MM.1S (cell line): ENCODE results near the gene LRMDA.

Experiments
- DNase-seq: peaks from one replicate; pipeline ENCODE4 v3.0.0-alpha.2; 2015
- H2AFZ ChIP-seq: fragments of 300-600 bp; sonication (generic); 2 replicates; pipeline ENCODE4 v1.6.0; 2016; ENCODE audit warnings: antibody characterized with exemption, low read length
- H3F3A ChIP-seq: fragments of 300-600 bp; sonication (generic); 2 replicates; pipeline ENCODE4 v1.6.1; 2016; ENCODE audit warnings: mild to moderate bottlenecking, antibody characterized with exemption, low read length, moderate library complexity, mixed read lengths; ENCODE audit not compliant: insufficient read depth
- H3K27ac ChIP-seq: fragments of 300-600 bp; sonication (generic); 2 replicates; pipeline ENCODE4 v1.5.1; 2016; ENCODE audit warnings: mild to moderate bottlenecking, low read length
- H3K27me3 ChIP-seq: fragments of 300-600 bp; sonication (generic); replicated peaks from 2 replicates; pipeline ENCODE4 v1.6.0; 2016; ENCODE audit warnings: low read length; ENCODE audit not compliant: insufficient read depth
- H3K36me3 ChIP-seq: fragments of 300-600 bp; sonication (generic); replicated peaks from 2 replicates; pipeline ENCODE4 v1.6.1; 2016; ENCODE audit warnings: mild to moderate bottlenecking, low read length, mixed read lengths; ENCODE audit not compliant: insufficient read depth
- H3K4me1 ChIP-seq: fragments of 300-600 bp; sonication (generic); 2 replicates; pipeline ENCODE4 v1.6.1; 2016; ENCODE audit warnings: low read length, mixed read lengths
- H3K4me2 ChIP-seq: fragments of 300-600 bp; sonication (generic); 2 replicates; pipeline ENCODE4 v1.6.0; 2016; ENCODE audit warnings: low read depth, low read length
- H3K4me3 ChIP-seq: fragments of 300-600 bp; sonication (generic); 2 replicates; pipeline ENCODE4 v1.5.1; 2016; ENCODE audit warnings: low read length, mixed read lengths
- H3K79me2 ChIP-seq: fragments of 300-600 bp; sonication (generic); 2 replicates; pipeline ENCODE4 v1.6.1; 2016; ENCODE audit warnings: mixed run types, low read length, mixed read lengths
- H3K9ac ChIP-seq: fragments of 300-600 bp; sonication (generic); 2 replicates; pipeline ENCODE4 v1.6.1; 2016; ENCODE audit warnings: low read length, mixed read lengths
- H3K9me2 ChIP-seq: fragments of 300-600 bp; sonication (generic); replicated peaks from 2 replicates; pipeline ENCODE4 v1.6.1; 2016; ENCODE audit warnings: mild to moderate bottlenecking, low read length, mixed read lengths; ENCODE audit not compliant: insufficient read depth
- H3K9me3 ChIP-seq: fragments of 300-600 bp; sonication (generic); replicated peaks from 2 replicates; pipeline ENCODE4 v1.6.1; 2016; ENCODE audit warnings: mild to moderate bottlenecking, low read length, mixed read lengths; ENCODE audit not compliant: insufficient read depth
- H4K20me1 ChIP-seq: fragments of 300-600 bp; sonication (generic); 2 replicates; pipeline ENCODE4 v1.6.1; 2016; ENCODE audit warnings: mild to moderate bottlenecking, low read length, moderate library complexity, mixed read lengths; ENCODE audit not compliant: insufficient read depth
- EZH2 ChIP-seq: fragments of 300-600 bp; sonication (generic); optimal IDR thresholded peaks from 2 replicates; pipeline ENCODE3; 2017; ENCODE audit warnings: low read depth, mild to moderate bottlenecking, antibody characterized with exemption, low read length, mixed read lengths
- EZH2phosphoT487 ChIP-seq: fragments of 300-600 bp; sonication (generic); IDR thresholded peaks from 2 replicates; pipeline ENCODE4 v1.6.1; 2018; ENCODE audit warnings: antibody characterized with exemption, low read length
- TF ChIP-seq, protein P1 (sequence below): fragments of 300-600 bp; sonication (generic); IDR thresholded peaks from 2 replicates; pipeline ENCODE4 v1.5.1; 2016; ENCODE audit warnings: antibody characterized with exemption, low read length, mixed read lengths

The LRMDA gene

DNA sequence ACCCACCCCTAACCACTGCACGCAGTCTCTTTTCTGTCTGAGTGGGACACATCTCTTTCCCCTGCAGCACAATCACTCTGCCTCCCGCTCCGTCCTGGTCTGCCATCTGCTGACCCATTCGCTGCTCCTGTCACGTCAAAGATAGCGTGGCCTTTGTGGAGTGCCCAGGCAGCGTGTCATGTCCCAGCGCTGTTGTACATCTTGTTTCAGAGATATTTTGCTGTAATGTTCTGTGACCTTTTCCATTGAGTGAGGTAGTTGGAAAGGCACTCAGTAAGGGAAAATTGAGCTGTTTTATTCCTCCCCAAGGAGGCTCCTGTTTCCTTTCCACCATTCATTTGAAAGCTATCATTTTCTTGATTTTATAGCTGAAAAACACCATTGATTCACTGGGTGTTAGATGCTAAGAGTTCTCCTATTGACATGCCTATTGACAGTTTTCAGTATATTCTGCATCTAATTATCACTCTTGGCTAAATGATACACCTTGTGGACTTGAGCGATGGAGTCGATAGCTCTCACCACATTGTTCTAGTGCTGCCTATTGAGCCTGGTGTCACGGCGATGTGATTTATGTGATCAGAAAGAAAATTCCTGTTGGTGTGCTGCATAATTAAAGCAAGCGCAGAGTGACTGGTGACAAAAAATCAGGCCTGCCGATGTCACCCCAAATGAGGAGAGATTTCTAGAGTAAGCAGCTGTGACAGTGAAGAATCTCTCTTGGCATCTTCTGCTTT is 372.6 kb downstream of the LRMDA start:
- H3K4me3 ChIP-seq, result no peak overlapping the region
- no peak overlapping the region for H3K27ac ChIP-seq
- DNase-seq, result no peak
- no peaks in the 10 kb centered on the region for H3F3A ChIP-seq
- H3K27me3 ChIP-seq, result no peaks in the 10 kb centered on the region
- no peaks in the 10 kb centered on the region for H3K36me3 ChIP-seq
- TF ChIP-seq EZH2 (no peak), EZH2phosphoT487 (no peak)
- TF ChIP-seq, protein P1, sequence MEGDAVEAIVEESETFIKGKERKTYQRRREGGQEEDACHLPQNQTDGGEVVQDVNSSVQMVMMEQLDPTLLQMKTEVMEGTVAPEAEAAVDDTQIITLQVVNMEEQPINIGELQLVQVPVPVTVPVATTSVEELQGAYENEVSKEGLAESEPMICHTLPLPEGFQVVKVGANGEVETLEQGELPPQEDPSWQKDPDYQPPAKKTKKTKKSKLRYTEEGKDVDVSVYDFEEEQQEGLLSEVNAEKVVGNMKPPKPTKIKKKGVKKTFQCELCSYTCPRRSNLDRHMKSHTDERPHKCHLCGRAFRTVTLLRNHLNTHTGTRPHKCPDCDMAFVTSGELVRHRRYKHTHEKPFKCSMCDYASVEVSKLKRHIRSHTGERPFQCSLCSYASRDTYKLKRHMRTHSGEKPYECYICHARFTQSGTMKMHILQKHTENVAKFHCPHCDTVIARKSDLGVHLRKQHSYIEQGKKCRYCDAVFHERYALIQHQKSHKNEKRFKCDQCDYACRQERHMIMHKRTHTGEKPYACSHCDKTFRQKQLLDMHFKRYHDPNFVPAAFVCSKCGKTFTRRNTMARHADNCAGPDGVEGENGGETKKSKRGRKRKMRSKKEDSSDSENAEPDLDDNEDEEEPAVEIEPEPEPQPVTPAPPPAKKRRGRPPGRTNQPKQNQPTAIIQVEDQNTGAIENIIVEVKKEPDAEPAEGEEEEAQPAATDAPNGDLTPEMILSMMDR, result no peak
- H3K9ac ChIP-seq, result no peak overlapping the region
- H4K20me1 ChIP-seq, result no peaks in the 10 kb centered on the region
- no peaks in the 10 kb centered on the region for H3K9me2 ChIP-seq
- no peaks in the 10 kb centered on the region for H3K9me3 ChIP-seq
- H3K4me2 ChIP-seq, result no peak overlapping the region
- H3K4me1 ChIP-seq, result no peaks in the 10 kb centered on the region
- no peaks in the 10 kb centered on the region for H3K79me2 ChIP-seq
- H2AFZ ChIP-seq, result no peak overlapping the region

DNA sequence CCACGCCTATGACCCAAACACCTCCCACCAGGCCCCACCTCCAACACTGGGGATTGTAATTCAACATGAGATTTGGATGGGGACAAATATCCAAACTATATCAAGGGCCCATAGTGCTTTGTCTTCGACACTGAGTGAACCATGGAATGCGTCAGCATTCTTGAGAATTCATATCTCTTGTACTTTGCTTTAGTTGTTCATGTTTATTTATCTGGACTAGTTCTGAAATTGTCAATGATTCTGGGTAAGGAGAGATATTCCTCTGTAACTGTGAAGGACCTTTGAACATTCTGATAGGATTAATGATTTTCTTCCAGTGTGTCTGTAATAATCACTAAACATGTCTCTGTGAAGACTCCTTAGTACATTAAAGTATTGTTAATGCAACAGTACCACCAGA is 374.8 kb downstream of the LRMDA start:
- Histone ChIP-seq H3K9me2 (no peaks in the 10 kb centered on the region), H3K79me2 (no peaks in the 10 kb centered on the region), H2AFZ (no peak overlapping the region), H3K9me3 (no peaks in the 10 kb centered on the region), H4K20me1 (no peaks in the 10 kb centered on the region), H3K27me3 (no peaks in the 10 kb centered on the region), H3K4me1 (no peaks in the 10 kb centered on the region), H3K9ac (no peak overlapping the region), H3K4me3 (no peak overlapping the region), H3K4me2 (no peak overlapping the region), H3K27ac (no peak overlapping the region), H3F3A (no peaks in the 10 kb centered on the region), H3K36me3 (no peaks in the 10 kb centered on the region)
- no peak for DNase-seq
- TF ChIP-seq EZH2phosphoT487 (no peak), EZH2 (no peak)
- TF ChIP-seq, protein P1, result no peak

- no peak overlapping the region for H3K27ac ChIP-seq
- no peaks in the 10 kb centered on the region for H3F3A ChIP-seq
- TF ChIP-seq EZH2phosphoT487 (no peak), EZH2 (no peak)
- TF ChIP-seq, protein P1, result no peak
- no peak overlapping the region for H2AFZ ChIP-seq
- no peaks in the 10 kb centered on the region for H3K79me2 ChIP-seq
- no peaks in the 10 kb centered on the region for H3K9me2 ChIP-seq
- H3K27me3 ChIP-seq, result no peaks in the 10 kb centered on the region
- H3K4me1 ChIP-seq, result no peaks in the 10 kb centered on the region
- H4K20me1 ChIP-seq, result no peaks in the 10 kb centered on the region
- DNase-seq, result no peak
- H3K9me3 ChIP-seq, result no peaks in the 10 kb centered on the region
- H3K9ac ChIP-seq, result no peak overlapping the region
- no peak overlapping the region for H3K4me3 ChIP-seq
- no peak overlapping the region for H3K4me2 ChIP-seq
- H3K36me3 ChIP-seq, result no peaks in the 10 kb centered on the region
Observed at GRCh38 chr10:75807456-75807855, 376.0 kb downstream of the LRMDA start.
